ENCODE results near the gene POU6F2.

GRCh38 chr7:39301543-39301942 is 323.8 kb downstream of the POU6F2 start:
- no peak for TF ChIP-seq CTCF (IDR thresholded peaks at IDR 0.05)
- no peak for TF ChIP-seq POLR2AphosphoS5 (IDR thresholded peaks at IDR 0.05)
